ENCODE measurements around the gene MMP15. TPM values are rescaled to one million over a fixed set of nuclear protein-coding genes. Genes with fewer than 3 reads are reported as not detected.
A peak's percentile ranks its signal among the peaks of the same experiment; 100 is the strongest.

The MMP15 gene
- total RNA-seq, 1 donor from 2014 or later: 31.0 TPM

DNA sequence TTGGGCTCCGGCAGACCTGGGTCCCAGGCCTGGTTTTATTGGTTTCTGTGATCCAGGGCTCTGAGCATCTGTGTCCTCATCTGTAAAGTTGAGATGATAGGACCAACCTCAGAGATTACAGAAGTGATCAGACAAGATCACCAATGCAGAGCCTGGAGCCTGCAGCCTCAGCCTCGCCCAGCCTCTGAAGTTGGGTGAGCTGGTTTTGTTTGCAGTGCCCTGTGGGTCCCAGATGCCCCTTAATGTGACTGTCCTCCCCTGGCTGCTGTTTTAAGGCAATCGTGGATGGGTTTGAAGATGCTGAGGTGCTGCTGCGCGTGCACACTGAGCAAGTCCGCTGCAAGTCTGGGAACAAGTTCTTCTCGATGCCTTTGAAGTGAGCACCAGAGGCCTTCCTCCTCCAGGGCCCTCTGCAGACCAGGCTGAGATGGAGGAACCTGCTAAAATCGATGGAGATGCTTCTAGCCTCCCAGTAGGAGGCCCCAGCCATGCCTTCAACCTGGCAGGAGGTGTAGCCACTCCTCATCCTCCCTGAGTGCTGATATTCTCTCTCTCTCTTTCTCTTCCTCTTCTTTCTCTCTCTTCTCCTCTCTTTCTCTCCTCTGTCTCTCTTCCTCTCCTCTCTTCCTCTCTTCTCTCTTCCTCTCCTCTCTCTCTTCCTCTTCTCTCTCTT is 5.6 kb upstream of the MMP15 start:
- DNase-seq: no peak

GRCh38 chr16:58020628-58021521 is 4.7 kb upstream of the MMP15 start:
- peak; percentile 82 for DNase-seq

GRCh38 chr16:58021661-58022551 is 3.6 kb upstream of the MMP15 start:
- DNase-seq: no peak

DNA sequence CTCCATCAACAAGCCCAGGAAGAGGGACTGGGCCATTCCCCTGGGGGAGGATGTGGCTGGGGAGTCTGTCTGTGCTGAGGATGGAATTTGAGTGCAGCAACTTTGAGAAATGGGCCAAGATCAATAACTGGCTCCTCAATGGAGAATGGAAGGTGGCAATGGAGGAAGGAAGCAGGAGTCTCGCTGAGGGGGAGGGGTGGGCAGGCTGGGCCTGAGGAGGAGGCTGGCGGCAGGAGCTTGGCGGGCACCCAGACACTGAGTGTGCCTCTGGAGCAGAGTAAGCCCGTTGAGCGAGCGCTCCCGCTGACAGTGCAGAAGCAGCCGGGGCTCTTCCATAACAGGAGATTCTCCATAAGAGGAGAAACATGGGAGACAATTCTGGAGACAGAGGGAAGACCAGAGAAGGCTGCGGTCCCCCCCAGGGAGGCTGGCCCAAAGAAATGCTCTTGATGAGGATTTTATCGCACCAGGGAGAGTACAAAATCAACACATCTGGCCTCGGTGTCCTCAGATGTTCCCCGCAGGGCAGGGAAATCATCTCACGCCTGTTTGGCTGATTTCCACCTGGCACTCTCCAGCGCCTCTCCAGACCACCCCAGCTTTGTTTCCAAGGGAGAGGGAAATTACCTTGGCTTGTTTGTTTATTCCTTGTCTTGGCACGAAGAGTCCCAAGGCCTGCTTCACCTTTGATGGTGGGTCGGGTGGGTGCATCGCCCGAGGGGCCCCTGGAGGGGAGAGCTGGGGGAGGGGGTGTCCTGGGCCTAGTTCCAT is 2.8 kb upstream of the MMP15 start:
- peak; percentile 80 for DNase-seq

- DNase-seq: no peak
Measured at GRCh38 chr16:58024486-58025350, 836 bp upstream of the MMP15 start.

- peak; percentile 59 for DNase-seq
Measured at GRCh38 chr16:58026139-58026704, 668 bp downstream of the MMP15 start.

DNA sequence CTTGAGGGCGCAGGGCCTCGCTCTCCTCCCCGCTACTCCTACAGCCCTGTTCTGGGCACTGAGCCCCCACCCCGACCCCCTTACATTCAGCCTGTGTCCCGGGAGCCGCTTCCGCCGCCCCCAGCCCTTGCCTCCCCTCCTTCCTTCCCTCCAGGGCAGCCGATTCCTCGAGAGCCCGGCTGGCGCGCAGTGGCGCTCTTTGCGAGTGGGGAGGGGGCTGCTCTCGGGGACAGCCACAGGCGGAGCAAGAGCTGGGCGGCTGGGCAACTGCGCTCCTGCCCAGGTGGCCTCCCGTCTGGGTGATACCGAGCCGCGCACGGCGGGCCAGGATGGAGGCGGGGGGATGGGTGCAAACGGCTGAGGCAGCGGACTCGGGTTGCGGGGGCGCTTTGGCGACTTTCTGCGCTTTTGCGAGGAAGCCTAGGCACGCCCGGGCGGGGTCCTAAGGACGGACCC is 1.2 kb downstream of the MMP15 start:
- peak; percentile 62 for DNase-seq

DNA sequence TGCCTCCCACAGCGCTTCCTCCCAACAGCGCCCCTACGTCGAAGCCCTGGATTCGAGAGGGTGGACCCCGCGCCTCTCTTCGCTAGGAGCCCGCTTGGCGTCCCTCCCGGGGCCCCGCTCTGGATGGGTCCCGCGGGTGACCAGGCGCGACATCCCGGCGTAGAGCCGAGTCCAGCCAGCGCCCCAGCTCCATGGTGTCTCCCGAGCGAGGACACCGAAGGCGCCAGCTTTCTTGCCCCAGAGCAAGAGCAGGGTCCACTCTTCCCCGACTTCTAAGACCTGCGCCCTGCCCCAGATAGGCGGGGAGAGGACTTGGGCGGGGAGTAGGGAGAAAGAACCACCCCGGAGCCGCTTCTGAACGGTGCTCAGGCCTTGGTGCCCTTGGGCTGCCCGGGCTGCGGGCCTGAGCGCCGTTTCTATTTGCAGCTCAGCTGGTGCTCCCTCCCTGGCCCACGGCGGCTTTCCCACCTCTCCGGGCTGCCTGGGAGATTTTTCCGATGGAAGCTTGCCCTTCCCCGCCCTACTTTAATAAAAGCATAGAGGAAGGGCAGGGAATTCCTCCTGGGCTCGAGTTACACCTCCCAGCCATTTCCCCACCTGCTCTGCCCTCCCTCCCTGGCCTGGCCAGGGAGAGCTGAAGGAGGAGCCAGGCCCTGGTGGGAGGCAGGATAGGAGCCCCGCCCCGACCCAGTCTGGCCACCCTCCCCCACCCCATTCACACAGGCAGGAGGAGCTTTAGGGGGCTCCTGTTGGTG is 1.8 kb downstream of the MMP15 start:
- peak; percentile 79 for DNase-seq

DNA sequence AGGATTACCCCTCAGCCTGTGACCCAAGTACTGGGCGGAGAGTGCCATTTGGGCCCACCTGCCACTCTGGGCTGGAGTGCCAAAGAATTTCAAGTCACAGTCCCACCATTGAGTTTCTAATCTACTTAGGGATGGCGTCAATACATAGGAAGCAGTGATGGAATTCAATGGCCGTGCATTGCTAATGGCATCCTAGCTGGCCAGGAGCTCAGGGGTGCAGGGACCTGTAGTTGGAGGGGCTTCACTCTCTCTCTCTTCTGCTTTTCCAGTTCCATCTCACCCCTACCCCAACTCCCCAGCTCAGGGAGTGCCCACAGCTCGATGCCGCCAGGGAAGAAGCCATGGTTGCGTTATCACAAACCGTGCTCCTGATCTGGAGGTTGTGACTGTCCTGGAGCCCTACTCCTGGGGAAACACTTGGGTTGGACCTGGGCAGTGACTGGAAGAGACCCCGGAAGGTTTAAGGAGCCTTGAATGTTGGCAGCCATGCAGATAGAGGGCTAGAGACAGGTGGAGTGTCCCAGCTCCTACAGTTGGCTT is 2.4 kb downstream of the MMP15 start:
- DNase-seq: no peak

GRCh38 chr16:58028541-58029070 is 3.1 kb downstream of the MMP15 start:
- DNase-seq: no peak

- no peak for DNase-seq
Measured at GRCh38 chr16:58029410-58029809, 3.9 kb downstream of the MMP15 start.

GRCh38 chr16:58030136-58030840 is 4.7 kb downstream of the MMP15 start:
- no peak for DNase-seq

DNA sequence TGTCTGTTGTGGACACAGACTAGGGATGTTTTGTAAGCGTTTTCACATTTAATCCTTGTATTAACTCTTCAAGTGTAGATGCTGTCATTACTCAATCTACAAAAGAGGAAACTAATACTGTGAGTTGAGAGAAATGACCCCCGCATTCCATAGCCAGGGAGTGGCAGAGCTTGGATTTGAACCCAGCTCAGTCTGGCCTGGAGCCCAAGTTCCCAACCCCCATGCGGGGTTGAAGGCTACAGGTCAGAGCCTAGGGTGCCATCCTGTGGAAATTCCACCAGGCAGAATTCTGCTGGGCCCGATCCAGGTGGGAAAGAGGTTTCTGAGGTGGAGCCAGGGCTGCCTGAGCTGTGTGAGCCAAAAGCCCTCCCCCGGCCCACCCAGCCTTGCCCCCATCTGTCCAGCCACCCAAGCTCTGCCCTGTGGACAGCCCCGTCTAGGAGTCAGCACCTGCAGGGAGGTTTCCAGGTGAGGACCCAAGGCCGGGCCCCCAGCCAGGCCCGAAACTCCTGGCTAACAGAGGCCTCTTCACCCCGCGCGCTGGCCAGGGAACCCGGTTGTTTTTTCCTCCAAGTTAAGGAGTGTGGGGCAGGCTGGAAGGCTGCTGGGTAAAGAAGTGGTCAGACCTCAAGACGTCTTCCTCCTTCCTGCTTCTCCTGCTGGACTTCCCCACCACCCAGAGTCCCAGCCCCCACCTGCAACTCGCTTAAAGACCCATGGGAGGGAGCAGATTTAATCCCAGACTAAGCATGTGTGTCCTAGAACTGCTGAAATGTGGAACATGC is 5.7 kb downstream of the MMP15 start:
- DNase-seq: no peak

GRCh38 chr16:58032710-58033293 is 7.2 kb downstream of the MMP15 start:
- no peak for DNase-seq

DNA sequence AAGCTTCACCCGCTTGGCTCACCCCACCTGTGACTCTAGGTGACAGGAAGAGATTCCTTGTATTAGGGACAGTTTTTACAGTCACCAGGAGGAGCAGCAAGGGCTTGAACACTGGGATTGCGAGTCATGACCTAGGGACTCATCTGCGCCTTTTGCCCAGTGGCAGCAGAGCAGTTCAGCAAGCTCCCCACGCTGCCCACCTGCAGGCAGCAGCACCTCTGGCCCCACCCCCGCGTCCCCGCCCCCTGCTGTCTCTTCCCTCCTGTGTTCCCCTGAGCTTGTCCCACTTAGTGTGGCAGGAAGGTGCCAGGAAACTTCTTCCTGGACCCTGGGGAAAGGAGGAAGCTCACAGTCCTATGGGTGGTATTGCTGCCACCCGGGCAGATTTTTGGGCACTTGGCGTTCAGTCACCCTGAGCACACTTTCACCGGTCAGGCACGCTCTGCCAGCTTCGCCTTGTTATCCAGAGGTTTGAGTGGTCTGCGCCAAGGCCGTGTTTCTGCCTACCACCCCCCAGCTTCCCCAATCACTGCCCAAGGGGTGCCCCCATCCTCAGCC is 8.7 kb downstream of the MMP15 start:
- no peak for DNase-seq

DNA sequence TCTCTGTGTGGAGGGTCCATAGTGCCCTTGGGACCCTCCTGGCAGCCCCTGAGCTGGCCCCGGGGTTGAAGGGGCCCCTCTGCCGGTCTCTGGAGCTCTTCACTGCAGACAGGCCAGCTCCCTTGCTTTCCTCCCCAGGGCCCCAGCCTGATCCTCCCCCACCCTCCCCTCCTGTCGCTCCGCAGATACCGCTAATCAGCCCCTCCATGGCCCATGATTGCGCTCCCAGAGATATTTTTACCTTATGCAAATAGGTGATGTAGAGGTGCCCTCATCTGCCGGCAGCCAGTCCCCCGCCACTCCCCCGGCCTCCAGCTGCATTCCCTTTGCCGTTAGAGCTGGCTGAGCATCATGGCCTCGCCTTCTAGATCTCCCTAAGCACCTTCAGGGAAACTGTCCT is 9.2 kb downstream of the MMP15 start:
- DNase-seq: no peak

Data from tongue (tissue), 2 donors.